Esophagus muscularis mucosa (tissue), 3 donors: ENCODE results near the gene SLC6A19.

Experiments used
- CTCF ChIP-seq, 3 experiments: fragments of 200-600 bp in 2 of 3; fragments of 450-650 bp in 1 of 3; sonication (generic) in 2 of 3; IDR thresholded peaks; one replicate each; pipeline ENCODE4 v1.5.1; 2017 to 2019; ENCODE audit warnings: antibody characterized with exemption in 3 of 3, mild to moderate bottlenecking in 2 of 3, moderate library complexity in 1 of 3
- POLR2A ChIP-seq: fragments of 450-650 bp; IDR thresholded peaks from one replicate; pipeline ENCODE4 v1.6.1; 2017; ENCODE audit warnings: antibody characterized with exemption, moderate library complexity, mild to moderate bottlenecking, low read depth
- POLR2AphosphoS5 ChIP-seq, 2 donors: sonication (generic); formaldehyde crosslinking; IDR thresholded peaks; one replicate each; pipeline ENCODE4 v1.6.1; 2017; ENCODE audit warnings: antibody characterized with exemption in 2 of 2

- TF ChIP-seq CTCF (IDR thresholded peaks at IDR 0.05) (no peak), POLR2A (no peak), POLR2AphosphoS5 (IDR thresholded peaks at IDR 0.05) (no peak)
Observed at GRCh38 chr5:1232780-1233179, 31.4 kb downstream of the SLC6A19 start.
